ENCODE results near the gene PRCP. TPM values are rescaled to one million over a fixed set of nuclear protein-coding genes. Genes with fewer than 3 reads are reported as not detected.

The PRCP gene
- total and polyA plus RNA-seq, 2 experiments from 2014 or later = 33.3 to 52.8 TPM

- Histone ChIP-seq H3K4me1 (ENCODE audit: insufficient read depth) (peaks cover 31% of the 10 kb centered on the region), H2AFZ (no peak overlapping the region), H3F3A (replicated peaks; ENCODE audit: low read depth) (no peaks in the 10 kb centered on the region), H3K4me3 (peak overlapping the region; percentile 13; the same call in 1 of the 2 replicates), H3K9me2 (ENCODE audit: insufficient read depth) (no peaks in the 10 kb centered on the region), H3K4me2 (peak overlapping the region; percentile 56), H3K36me3 (ENCODE audit: insufficient read depth) (peaks cover 7% of the 10 kb centered on the region), H3K27me3 (ENCODE audit: insufficient read depth) (no peaks in the 10 kb centered on the region), H3K27ac (ENCODE audit: low read depth) (no peak overlapping the region), H3K79me2 (replicated peaks; ENCODE audit: insufficient read depth) (peaks cover 88% of the 10 kb centered on the region), H4K20me1 (replicated peaks; ENCODE audit: insufficient read depth) (peaks cover 25% of the 10 kb centered on the region)
- TF ChIP-seq CTCF (conservative IDR thresholded peaks at IDR 0.05; ENCODE audit: low read depth in 2 of 2) = no peak
- TF ChIP-seq, protein P1, sequence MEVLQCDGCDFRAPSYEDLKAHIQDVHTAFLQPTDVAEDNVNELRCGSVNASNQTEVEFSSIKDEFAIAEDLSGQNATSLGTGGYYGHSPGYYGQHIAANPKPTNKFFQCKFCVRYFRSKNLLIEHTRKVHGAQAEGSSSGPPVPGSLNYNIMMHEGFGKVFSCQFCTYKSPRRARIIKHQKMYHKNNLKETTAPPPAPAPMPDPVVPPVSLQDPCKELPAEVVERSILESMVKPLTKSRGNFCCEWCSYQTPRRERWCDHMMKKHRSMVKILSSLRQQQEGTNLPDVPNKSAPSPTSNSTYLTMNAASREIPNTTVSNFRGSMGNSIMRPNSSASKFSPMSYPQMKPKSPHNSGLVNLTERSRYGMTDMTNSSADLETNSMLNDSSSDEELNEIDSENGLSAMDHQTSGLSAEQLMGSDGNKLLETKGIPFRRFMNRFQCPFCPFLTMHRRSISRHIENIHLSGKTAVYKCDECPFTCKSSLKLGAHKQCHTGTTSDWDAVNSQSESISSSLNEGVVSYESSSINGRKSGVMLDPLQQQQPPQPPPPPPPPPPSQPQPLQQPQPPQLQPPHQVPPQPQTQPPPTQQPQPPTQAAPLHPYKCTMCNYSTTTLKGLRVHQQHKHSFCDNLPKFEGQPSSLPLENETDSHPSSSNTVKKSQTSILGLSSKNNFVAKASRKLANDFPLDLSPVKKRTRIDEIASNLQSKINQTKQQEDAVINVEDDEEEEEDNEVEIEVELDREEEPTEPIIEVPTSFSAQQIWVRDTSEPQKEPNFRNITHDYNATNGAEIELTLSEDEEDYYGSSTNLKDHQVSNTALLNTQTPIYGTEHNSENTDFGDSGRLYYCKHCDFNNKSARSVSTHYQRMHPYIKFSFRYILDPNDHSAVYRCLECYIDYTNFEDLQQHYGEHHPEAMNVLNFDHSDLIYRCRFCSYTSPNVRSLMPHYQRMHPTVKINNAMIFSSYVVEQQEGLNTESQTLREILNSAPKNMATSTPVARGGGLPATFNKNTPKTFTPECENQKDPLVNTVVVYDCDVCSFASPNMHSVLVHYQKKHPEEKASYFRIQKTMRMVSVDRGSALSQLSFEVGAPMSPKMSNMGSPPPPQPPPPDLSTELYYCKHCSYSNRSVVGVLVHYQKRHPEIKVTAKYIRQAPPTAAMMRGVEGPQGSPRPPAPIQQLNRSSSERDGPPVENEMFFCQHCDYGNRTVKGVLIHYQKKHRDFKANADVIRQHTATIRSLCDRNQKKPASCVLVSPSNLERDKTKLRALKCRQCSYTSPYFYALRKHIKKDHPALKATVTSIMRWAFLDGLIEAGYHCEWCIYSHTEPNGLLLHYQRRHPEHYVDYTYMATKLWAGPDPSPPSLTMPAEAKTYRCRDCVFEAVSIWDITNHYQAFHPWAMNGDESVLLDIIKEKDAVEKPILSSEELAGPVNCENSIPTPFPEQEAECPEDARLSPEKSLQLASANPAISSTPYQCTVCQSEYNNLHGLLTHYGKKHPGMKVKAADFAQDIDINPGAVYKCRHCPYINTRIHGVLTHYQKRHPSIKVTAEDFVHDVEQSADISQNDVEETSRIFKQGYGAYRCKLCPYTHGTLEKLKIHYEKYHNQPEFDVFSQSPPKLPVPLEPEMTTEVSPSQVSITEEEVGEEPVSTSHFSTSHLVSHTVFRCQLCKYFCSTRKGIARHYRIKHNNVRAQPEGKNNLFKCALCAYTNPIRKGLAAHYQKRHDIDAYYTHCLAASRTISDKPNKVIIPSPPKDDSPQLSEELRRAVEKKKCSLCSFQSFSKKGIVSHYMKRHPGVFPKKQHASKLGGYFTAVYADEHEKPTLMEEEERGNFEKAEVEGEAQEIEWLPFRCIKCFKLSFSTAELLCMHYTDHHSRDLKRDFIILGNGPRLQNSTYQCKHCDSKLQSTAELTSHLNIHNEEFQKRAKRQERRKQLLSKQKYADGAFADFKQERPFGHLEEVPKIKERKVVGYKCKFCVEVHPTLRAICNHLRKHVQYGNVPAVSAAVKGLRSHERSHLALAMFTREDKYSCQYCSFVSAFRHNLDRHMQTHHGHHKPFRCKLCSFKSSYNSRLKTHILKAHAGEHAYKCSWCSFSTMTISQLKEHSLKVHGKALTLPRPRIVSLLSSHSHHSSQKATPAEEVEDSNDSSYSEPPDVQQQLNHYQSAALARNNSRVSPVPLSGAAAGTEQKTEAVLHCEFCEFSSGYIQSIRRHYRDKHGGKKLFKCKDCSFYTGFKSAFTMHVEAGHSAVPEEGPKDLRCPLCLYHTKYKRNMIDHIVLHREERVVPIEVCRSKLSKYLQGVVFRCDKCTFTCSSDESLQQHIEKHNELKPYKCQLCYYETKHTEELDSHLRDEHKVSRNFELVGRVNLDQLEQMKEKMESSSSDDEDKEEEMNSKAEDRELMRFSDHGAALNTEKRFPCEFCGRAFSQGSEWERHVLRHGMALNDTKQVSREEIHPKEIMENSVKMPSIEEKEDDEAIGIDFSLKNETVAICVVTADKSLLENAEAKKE (CRISPR knock-in tag; IDR thresholded peaks at IDR 0.05) = no peak
- TF ChIP-seq REST (IDR thresholded peaks at IDR 0.05; ENCODE audit: unreplicated experiment) = no peak
- TF ChIP-seq EZH2phosphoT487 (IDR thresholded peaks at IDR 0.05; ENCODE audit: unreplicated experiment) = no peak
- no peak for TF ChIP-seq POLR2AphosphoS5 (IDR thresholded peaks at IDR 0.05; ENCODE audit: low read depth)
- no peak for TF ChIP-seq ETS1 (IDR thresholded peaks at IDR 0.05)
- no peak for TF ChIP-seq JUNB (IDR thresholded peaks at IDR 0.05; ENCODE audit: unreplicated experiment)
- TF ChIP-seq CREB1 (CRISPR knock-in tag; IDR thresholded peaks at IDR 0.05; ENCODE audit: low read depth) = no peak
- no peak for TF ChIP-seq ZNF114 (CRISPR knock-in tag; IDR thresholded peaks at IDR 0.05)
- TF ChIP-seq EZH2 (IDR thresholded peaks at IDR 0.05; ENCODE audit: low read depth, unreplicated experiment) = no peak
- no peak for TF ChIP-seq NANOG (IDR thresholded peaks at IDR 0.05; ENCODE audit: borderline replicate concordance)
- TF ChIP-seq STAT1 (IDR thresholded peaks at IDR 0.05; ENCODE audit: unreplicated experiment) = no peak
- no peak for TF ChIP-seq ZNF331 (CRISPR knock-in tag; IDR thresholded peaks at IDR 0.05; ENCODE audit: low read depth)
- Mint-ChIP-seq H3K4me1 (peaks cover 32% of the 10 kb centered on the region), H3K27me3 (ENCODE audit: insufficient read depth, low read depth, poor library complexity) (no peaks in the 10 kb centered on the region), H3K27ac (peak overlapping the region; percentile 75), H3K36me3 (ENCODE audit: low read depth) (peaks cover 30% of the 10 kb centered on the region), H3K9me3 (peaks cover 10% of the 10 kb centered on the region; the same call in 2 of the 3 replicates), H3K4me3 (peak overlapping the region; percentile 11; the same call in 1 of the 3 replicates)
- DNase-seq (ENCODE audit: low spot score) (peak; percentile 8), ATAC-seq (peak; percentile 62)
Measured at GRCh38 chr11:82908311-82908710, 8.1 kb upstream of the PRCP start.
